Measurements from ENCODE around the gene LMNB1. TPM values are rescaled to one million over a fixed set of nuclear protein-coding genes. Genes with fewer than 3 reads are reported as not detected.

Gene LMNB1
- total and polyA plus RNA-seq, 4 donors = 1.1 to 8.9 (median 4.1) TPM

DNA sequence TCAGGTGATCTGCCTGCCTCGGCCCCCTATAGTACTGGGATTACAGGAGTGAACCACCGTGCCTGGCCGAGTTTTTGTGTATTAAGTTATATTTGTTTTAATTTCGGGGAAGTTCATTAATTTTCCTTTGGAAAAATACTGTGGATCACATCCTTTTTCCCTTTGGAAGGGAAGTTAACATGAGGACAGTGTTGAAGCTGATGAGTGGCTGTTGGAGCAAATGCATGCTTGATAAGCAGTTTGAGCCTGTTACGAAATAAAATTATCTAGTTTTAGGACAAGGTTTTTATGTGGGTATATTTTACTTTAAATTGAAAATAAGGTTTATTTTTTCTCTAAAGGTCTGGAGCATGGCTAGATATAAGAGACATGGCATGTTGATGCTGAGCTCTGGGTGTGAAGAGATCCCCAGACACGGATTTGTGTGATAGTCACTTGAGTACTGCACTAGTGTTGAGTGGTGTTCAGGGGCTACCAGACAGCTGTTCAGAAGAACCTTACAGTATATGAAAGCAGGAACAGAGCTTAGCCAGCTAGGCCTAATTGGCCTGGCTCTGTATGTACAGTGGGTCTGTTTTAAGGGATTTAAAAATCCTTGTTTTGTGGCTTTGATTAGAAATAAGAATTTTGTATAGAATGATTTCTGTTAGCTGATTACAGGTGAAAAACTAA, 17.4 kb downstream of the LMNB1 start:
- H3K4me3 ChIP-seq (ENCODE audit: low read length in 2 of 2) = no peak overlapping the region
- no peak overlapping the region for H3K27ac ChIP-seq (ENCODE audit: low read depth in 1 of 2, low read length in 2 of 2)
- DNase-seq = no peak
- H3K4me1 ChIP-seq (ENCODE audit: control insufficient read depth in 1 of 2, insufficient read depth in 2 of 2, low read length in 2 of 2) = no peaks in the 10 kb centered on the region
- no peaks in the 10 kb centered on the region for H3K27me3 ChIP-seq (ENCODE audit: control insufficient read depth in 1 of 2, insufficient read depth in 2 of 2, low read length in 1 of 2)
- intact Hi-C loops (cut with DNase I) = no loop called here
- no peaks in the 10 kb centered on the region for H3K36me3 ChIP-seq (ENCODE audit: control insufficient read depth in 1 of 2, insufficient read depth in 2 of 2, low read length in 1 of 2)
- no peaks in the 10 kb centered on the region for H3K9me3 ChIP-seq (ENCODE audit: control insufficient read depth, low read length)
- 68 to 70% methylated on average over 6 of the region's 6 CpGs for WGBS, 2 donors
- no peak for ATAC-seq (ENCODE audit: low FRiP score)

DNA sequence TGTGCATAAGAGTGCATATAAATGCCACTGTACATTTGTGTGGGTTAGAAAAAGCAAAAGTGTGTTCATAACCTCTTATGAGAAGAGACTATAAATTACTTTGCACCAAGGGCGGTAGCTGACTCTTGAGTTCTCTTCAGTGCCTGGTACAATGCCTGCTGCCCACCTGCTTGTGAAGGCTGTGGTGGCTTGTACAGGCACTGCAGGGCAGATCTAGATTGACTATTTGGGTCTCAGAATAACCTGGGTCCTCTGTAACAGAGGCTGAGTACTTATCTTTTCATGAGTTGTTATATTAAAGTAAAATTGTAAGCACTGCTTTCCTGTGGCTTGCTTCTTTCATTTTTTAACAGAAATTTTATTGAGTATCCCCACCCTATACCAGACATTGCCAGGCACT, 22.8 kb downstream of the LMNB1 start:
- no peaks in the 10 kb centered on the region for H3K36me3 ChIP-seq (ENCODE audit: control insufficient read depth in 1 of 2, insufficient read depth in 2 of 2, low read length in 1 of 2)
- ATAC-seq (ENCODE audit: low FRiP score) = no peak
- WGBS, 2 donors = 90 to 96% methylated on average over 1 of the region's 1 CpG
- no peaks in the 10 kb centered on the region for H3K27me3 ChIP-seq (ENCODE audit: control insufficient read depth in 1 of 2, insufficient read depth in 2 of 2, low read length in 1 of 2)
- no peak overlapping the region for H3K27ac ChIP-seq (ENCODE audit: low read depth in 1 of 2, low read length in 2 of 2)
- DNase-seq = no peak
- no peaks in the 10 kb centered on the region for H3K9me3 ChIP-seq (ENCODE audit: control insufficient read depth, low read length)
- intact Hi-C loops (cut with DNase I) = no loop called here
- no peaks in the 10 kb centered on the region for H3K4me1 ChIP-seq (ENCODE audit: control insufficient read depth in 1 of 2, insufficient read depth in 2 of 2, low read length in 2 of 2)
- H3K4me3 ChIP-seq (ENCODE audit: low read length in 2 of 2) = no peak overlapping the region

DNA sequence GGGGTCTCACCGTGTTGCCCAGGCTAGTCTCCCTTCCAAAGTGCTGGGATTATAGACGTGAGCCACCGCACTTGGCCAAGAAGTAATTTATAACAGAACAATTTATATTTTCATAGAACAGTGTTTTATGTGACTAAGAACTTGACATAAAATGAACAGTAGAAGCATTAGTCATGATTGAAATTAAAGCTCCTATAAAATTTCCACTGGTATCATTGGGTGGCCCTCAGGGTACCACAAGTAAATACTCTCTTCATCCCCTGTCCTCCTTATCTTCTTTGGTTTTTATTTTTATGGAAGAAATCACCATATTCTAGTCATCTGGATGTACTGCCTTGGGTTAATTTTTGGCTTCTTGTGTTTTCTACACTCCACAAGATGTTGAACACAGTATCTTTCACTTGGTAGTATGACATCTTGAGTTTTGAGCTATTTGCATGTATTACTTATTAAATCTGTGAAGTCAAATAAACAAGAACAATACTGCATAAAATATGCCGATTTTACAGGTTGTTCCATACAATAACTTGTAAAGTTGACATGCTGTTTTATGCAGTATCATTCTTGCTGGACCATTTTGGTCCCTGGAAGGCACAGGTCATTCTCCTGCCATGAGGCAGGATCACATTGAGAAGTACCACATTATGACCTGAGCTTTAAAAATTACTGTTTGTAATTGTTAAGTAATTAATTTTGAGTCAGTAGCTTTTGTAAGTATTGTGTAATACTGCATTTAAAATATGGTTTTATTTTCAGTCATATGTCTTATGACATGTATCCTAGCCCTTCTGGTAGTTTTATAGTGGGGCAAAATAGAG, 24.4 kb downstream of the LMNB1 start:
- H3K4me1 ChIP-seq (ENCODE audit: control insufficient read depth in 1 of 2, insufficient read depth in 2 of 2, low read length in 2 of 2) = no peaks in the 10 kb centered on the region
- no peaks in the 10 kb centered on the region for H3K9me3 ChIP-seq (ENCODE audit: control insufficient read depth, low read length)
- ATAC-seq (ENCODE audit: low FRiP score) (no peak), DNase-seq (no peak)
- H3K27me3 ChIP-seq (ENCODE audit: control insufficient read depth in 1 of 2, insufficient read depth in 2 of 2, low read length in 1 of 2) = no peaks in the 10 kb centered on the region
- H3K27ac ChIP-seq (ENCODE audit: low read depth in 1 of 2, low read length in 2 of 2) = no peak overlapping the region
- WGBS, 2 donors = 72 to 73% methylated on average over 4 of the region's 4 CpGs
- H3K36me3 ChIP-seq (ENCODE audit: control insufficient read depth in 1 of 2, insufficient read depth in 2 of 2, low read length in 1 of 2) = no peaks in the 10 kb centered on the region
- intact Hi-C loops (cut with DNase I) = no loop called here
- H3K4me3 ChIP-seq (ENCODE audit: low read length in 2 of 2) = no peak overlapping the region

DNA sequence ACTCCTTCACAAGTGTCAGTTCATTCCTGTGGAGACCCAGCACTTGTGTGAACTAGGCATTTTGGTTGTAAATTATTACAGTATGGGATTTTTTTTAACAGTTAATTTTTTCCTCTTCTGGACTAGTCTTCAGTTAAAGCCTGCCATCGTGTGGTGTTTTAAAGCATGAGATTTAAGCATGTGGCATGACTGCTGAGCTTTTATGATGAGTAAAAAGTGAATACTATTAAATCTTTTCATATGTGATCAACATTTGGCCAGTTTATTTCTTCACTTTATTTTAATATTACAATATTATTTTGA, 25.0 kb downstream of the LMNB1 start:
- WGBS, 2 donors = 1 to 4% methylated on average over 1 of the region's 1 CpG
- intact Hi-C loops (cut with DNase I) = no loop called here

DNA sequence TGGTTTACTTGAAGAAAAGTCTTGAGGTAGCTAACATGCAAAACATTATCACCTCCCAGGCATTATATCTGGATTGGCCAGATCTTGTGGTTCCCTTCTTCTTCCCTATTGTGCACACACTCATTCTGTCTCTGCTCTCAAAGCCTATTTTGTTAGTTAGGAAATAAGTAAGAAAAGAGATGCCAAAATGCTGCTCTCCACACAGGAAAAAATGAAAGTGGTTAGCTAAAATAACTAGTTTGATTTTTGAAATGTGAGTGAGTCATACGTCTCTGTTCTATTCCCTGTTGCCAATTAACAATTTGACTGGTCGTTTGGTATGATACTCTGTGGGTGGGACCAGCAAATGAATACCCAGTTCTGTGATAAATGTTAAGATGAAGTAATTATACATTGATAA, 28.1 kb downstream of the LMNB1 start:
- Histone ChIP-seq H3K36me3 (ENCODE audit: control insufficient read depth in 1 of 2, insufficient read depth in 2 of 2, low read length in 1 of 2) (no peaks in the 10 kb centered on the region), H3K4me1 (ENCODE audit: control insufficient read depth in 1 of 2, insufficient read depth in 2 of 2, low read length in 2 of 2) (no peaks in the 10 kb centered on the region), H3K27ac (ENCODE audit: low read depth in 1 of 2, low read length in 2 of 2) (no peak overlapping the region), H3K4me3 (ENCODE audit: low read length in 2 of 2) (no peak overlapping the region), H3K9me3 (ENCODE audit: control insufficient read depth, low read length) (no peaks in the 10 kb centered on the region), H3K27me3 (ENCODE audit: control insufficient read depth in 1 of 2, insufficient read depth in 2 of 2, low read length in 1 of 2) (no peaks in the 10 kb centered on the region)
- DNase-seq (no peak), ATAC-seq (ENCODE audit: low FRiP score) (no peak)
- intact Hi-C loops (cut with DNase I) = loop anchor here in 1 of 2 donors (5.0 kb wide), 1 partner anchor 128 kb away; no protein-coding TSS in a partner anchor
- WGBS, 2 donors = 2 to 4% methylated on average over 2 of the region's 2 CpGs

More for the DNA sequence above, 25.0 kb downstream of the LMNB1 start:
- DNase-seq = no peak
- H3K9me3 ChIP-seq (ENCODE audit: control insufficient read depth, low read length) = no peaks in the 10 kb centered on the region
- H3K27me3 ChIP-seq (ENCODE audit: control insufficient read depth in 1 of 2, insufficient read depth in 2 of 2, low read length in 1 of 2) = no peaks in the 10 kb centered on the region
- ATAC-seq (ENCODE audit: low FRiP score) = no peak
- no peaks in the 10 kb centered on the region for H3K36me3 ChIP-seq (ENCODE audit: control insufficient read depth in 1 of 2, insufficient read depth in 2 of 2, low read length in 1 of 2)
- no peak overlapping the region for H3K27ac ChIP-seq (ENCODE audit: low read depth in 1 of 2, low read length in 2 of 2)
- no peak overlapping the region for H3K4me3 ChIP-seq (ENCODE audit: low read length in 2 of 2)
- no peaks in the 10 kb centered on the region for H3K4me1 ChIP-seq (ENCODE audit: control insufficient read depth in 1 of 2, insufficient read depth in 2 of 2, low read length in 2 of 2)

DNA sequence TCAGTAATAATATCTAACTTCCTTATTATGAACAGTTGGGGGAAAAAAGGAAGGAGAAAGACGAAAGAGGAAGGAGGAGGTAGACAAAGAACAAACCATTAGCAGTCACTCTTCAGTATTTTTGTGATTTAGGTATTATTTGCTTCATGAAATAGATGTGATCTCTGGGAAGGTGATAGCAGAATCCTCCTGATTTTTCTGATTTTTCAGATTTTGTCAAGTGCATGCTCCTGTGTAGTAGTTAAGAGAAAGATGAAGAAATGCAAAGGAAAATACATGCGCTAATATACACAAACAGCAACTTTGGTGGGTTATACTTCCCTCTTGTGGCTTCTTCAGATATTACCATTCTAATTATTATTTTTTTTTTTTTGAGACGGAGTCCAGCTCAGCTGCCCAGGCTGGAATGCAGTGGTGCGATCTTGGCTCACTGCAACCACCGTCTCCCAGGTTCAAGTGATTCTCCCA, 31.6 kb downstream of the LMNB1 start:
- 37% methylated on average over 5 of the region's 5 CpGs for WGBS, 2 donors
- no peaks in the 10 kb centered on the region for H3K27me3 ChIP-seq (ENCODE audit: control insufficient read depth in 1 of 2, insufficient read depth in 2 of 2, low read length in 1 of 2)
- ATAC-seq (ENCODE audit: low FRiP score) (peak; percentile 70), DNase-seq (no peak)
- intact Hi-C loops (cut with DNase I) = loop anchor here in 1 of 2 donors (5.0 kb wide), 1 partner anchor 131 kb away; no protein-coding TSS in a partner anchor
- H3K9me3 ChIP-seq (ENCODE audit: control insufficient read depth, low read length) = no peaks in the 10 kb centered on the region
- H3K27ac ChIP-seq (ENCODE audit: low read depth in 1 of 2, low read length in 2 of 2) = no peak overlapping the region
- no peaks in the 10 kb centered on the region for H3K4me1 ChIP-seq (ENCODE audit: control insufficient read depth in 1 of 2, insufficient read depth in 2 of 2, low read length in 2 of 2)
- no peak overlapping the region for H3K4me3 ChIP-seq (ENCODE audit: low read length in 2 of 2)
- H3K36me3 ChIP-seq (ENCODE audit: control insufficient read depth in 1 of 2, insufficient read depth in 2 of 2, low read length in 1 of 2) = no peaks in the 10 kb centered on the region

DNA sequence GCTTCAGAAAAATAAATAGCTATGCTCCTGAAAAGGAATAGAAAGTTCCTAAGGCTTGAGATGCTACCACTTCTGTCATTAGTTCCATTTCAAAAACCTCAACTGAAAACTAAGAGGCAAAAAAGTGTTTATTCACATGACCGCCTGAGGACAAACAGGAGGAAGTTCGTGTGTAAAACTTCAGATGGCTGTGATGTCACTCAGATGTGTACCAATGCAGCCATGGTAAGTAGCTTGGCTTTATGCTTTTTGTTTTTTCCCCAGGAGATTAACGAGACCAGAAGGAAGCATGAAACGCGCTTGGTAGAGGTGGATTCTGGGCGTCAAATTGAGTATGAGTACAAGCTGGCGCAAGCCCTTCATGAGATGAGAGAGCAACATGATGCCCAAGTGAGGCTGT, 33.0 kb downstream of the LMNB1 start:
- H3K9me3 ChIP-seq (ENCODE audit: control insufficient read depth, low read length) = no peaks in the 10 kb centered on the region
- ATAC-seq (ENCODE audit: low FRiP score) (no peak), DNase-seq (no peak)
- H3K27ac ChIP-seq (ENCODE audit: low read depth in 1 of 2, low read length in 2 of 2) = no peak overlapping the region
- H3K4me1 ChIP-seq (ENCODE audit: control insufficient read depth in 1 of 2, insufficient read depth in 2 of 2, low read length in 2 of 2) = no peaks in the 10 kb centered on the region
- no peaks in the 10 kb centered on the region for H3K36me3 ChIP-seq (ENCODE audit: control insufficient read depth in 1 of 2, insufficient read depth in 2 of 2, low read length in 1 of 2)
- H3K27me3 ChIP-seq (ENCODE audit: control insufficient read depth in 1 of 2, insufficient read depth in 2 of 2, low read length in 1 of 2) = no peaks in the 10 kb centered on the region
- intact Hi-C loops (cut with DNase I) = loop anchor here in 1 of 2 donors (5.0 kb wide), 1 partner anchor 133 kb away; no protein-coding TSS in a partner anchor
- H3K4me3 ChIP-seq (ENCODE audit: low read length in 2 of 2) = no peak overlapping the region
- 92% methylated on average over 7 of the region's 7 CpGs for WGBS, 2 donors

DNA sequence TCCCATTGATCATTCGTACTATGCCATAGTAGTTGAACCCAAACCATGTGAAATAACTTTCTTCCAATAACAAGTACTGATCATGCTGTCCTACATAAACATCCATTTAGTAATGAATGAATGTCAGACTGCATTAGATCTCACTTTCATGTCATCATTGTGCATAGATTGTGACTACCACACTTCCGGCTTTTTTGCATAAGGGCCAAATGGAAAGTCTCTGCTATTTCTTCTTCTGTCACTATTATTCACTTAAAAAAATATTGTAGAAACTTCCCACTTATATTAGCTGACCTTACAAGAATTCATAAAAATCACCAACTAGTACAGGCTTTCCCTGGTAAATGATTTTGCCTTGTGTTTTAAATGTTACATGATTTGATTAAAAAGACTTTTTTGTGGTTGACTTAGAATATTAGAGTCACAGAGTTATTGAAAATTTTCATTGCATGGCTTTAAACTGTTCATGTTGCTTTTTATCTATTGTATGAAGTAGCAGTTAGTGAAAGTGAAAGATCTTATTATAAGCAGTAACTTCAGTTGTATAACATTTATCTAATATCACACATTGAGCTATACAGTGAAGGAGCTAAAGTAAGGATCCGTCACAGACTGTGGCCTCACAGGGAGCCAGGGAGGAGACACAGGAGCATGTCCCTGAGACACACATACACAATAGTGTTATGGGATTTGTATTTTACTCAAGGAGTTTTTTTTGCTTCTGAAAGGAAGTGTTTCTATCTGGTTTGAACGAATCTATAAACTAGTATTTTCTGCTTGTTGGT, 33.9 kb downstream of the LMNB1 start:
- Histone ChIP-seq H3K27me3 (ENCODE audit: control insufficient read depth in 1 of 2, insufficient read depth in 2 of 2, low read length in 1 of 2) (no peaks in the 10 kb centered on the region), H3K4me3 (ENCODE audit: low read length in 2 of 2) (no peak overlapping the region), H3K36me3 (ENCODE audit: control insufficient read depth in 1 of 2, insufficient read depth in 2 of 2, low read length in 1 of 2) (no peaks in the 10 kb centered on the region), H3K4me1 (ENCODE audit: control insufficient read depth in 1 of 2, insufficient read depth in 2 of 2, low read length in 2 of 2) (no peaks in the 10 kb centered on the region), H3K27ac (ENCODE audit: low read depth in 1 of 2, low read length in 2 of 2) (no peak overlapping the region), H3K9me3 (ENCODE audit: control insufficient read depth, low read length) (no peaks in the 10 kb centered on the region)
- DNase-seq = no peak
- 83 to 86% methylated on average over 4 of the region's 4 CpGs for WGBS, 2 donors
- intact Hi-C loops (cut with DNase I) = no loop called here
- ATAC-seq (ENCODE audit: low FRiP score) = no peak
